Measurements from ENCODE around the gene NAP1L3. TPM values are rescaled to one million over a fixed set of nuclear protein-coding genes. Genes with fewer than 3 reads are reported as not detected.

The NAP1L3 gene
- total RNA-seq, 1 donor from 2014 or later = 34.5 TPM

GRCh38 chrX:93660575-93660974 lies 12.8 kb downstream of the NAP1L3 start:
- Mint-ChIP-seq H3K27me3 (ENCODE audit: low read depth) (no peaks in the 10 kb centered on the region), H3K4me1 (no peaks in the 10 kb centered on the region), H3K9me3 (peaks cover 6% of the 10 kb centered on the region), H3K4me3 (no peak overlapping the region), H3K27ac (ENCODE audit: unreplicated experiment) (no peak overlapping the region), H3K36me3 (ENCODE audit: low read depth) (peaks cover 7% of the 10 kb centered on the region)
- TF ChIP-seq, protein P1, sequence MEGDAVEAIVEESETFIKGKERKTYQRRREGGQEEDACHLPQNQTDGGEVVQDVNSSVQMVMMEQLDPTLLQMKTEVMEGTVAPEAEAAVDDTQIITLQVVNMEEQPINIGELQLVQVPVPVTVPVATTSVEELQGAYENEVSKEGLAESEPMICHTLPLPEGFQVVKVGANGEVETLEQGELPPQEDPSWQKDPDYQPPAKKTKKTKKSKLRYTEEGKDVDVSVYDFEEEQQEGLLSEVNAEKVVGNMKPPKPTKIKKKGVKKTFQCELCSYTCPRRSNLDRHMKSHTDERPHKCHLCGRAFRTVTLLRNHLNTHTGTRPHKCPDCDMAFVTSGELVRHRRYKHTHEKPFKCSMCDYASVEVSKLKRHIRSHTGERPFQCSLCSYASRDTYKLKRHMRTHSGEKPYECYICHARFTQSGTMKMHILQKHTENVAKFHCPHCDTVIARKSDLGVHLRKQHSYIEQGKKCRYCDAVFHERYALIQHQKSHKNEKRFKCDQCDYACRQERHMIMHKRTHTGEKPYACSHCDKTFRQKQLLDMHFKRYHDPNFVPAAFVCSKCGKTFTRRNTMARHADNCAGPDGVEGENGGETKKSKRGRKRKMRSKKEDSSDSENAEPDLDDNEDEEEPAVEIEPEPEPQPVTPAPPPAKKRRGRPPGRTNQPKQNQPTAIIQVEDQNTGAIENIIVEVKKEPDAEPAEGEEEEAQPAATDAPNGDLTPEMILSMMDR (conservative IDR thresholded peaks at IDR 0.05) = no peak
- no peak for DNase-seq (ENCODE audit: low read depth, low spot score)

GRCh38 chrX:93649381-93649780 lies 24.0 kb downstream of the NAP1L3 start:
- H3K4me1 Mint-ChIP-seq = no peaks in the 10 kb centered on the region
- TF ChIP-seq, protein P1 (conservative IDR thresholded peaks at IDR 0.05) = no peak
- H3K27ac Mint-ChIP-seq (ENCODE audit: unreplicated experiment) = no peak overlapping the region
- H3K9me3 Mint-ChIP-seq = peaks cover 9% of the 10 kb centered on the region
- H3K36me3 Mint-ChIP-seq (ENCODE audit: low read depth) = peaks cover 9% of the 10 kb centered on the region
- no peak for DNase-seq (ENCODE audit: low read depth, low spot score)
- no peak overlapping the region for H3K4me3 Mint-ChIP-seq
- H3K27me3 Mint-ChIP-seq (ENCODE audit: low read depth) = no peaks in the 10 kb centered on the region

GRCh38 chrX:93637591-93637990 lies 35.8 kb downstream of the NAP1L3 start:
- no peak overlapping the region for H3K27ac Mint-ChIP-seq (ENCODE audit: unreplicated experiment)
- H3K4me3 Mint-ChIP-seq = no peak overlapping the region
- H3K36me3 Mint-ChIP-seq (ENCODE audit: low read depth) = peaks cover 10% of the 10 kb centered on the region
- H3K9me3 Mint-ChIP-seq = peaks cover 13% of the 10 kb centered on the region
- DNase-seq (ENCODE audit: low read depth, low spot score) = no peak
- H3K27me3 Mint-ChIP-seq (ENCODE audit: low read depth) = no peaks in the 10 kb centered on the region
- TF ChIP-seq, protein P1 (conservative IDR thresholded peaks at IDR 0.05) = no peak
- peaks cover 9% of the 10 kb centered on the region for H3K4me1 Mint-ChIP-seq

Other genes with a start within 250 kb of the NAP1L3 start
- 0.58 and 0.86 TPM in 2 replicates for gene FAM133A, start 628 bp upstream of the NAP1L3 start, total RNA-seq

Data from neural crest cell (in vitro differentiated cells).